Measurements from ENCODE around the gene FUT8. TPM values are rescaled to one million over a fixed set of nuclear protein-coding genes. Genes with fewer than 3 reads are reported as not detected.

The FUT8 gene
- total RNA-seq, 4 donors from 2014 or later, result 29.2 to 55.5 (median 41.1) TPM

DNA sequence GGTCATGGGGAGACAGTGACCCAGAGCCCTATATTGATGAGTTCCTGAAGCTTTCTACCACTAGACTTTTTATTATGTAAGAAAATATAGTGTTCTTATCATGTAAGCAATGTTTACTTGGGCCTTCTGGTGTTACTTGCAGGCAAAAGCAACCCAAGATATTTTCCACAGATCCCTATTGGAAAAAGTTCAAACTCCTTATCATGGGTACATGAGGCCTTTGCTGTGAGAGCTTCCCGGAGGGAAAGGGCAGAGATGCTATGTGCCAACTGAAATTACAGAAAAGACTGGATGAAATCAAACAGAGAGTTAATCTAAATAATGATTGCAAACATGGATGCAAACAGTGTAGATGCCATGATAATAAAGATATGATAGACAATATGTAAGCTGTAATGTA is 361.5 kb downstream of the FUT8 start:
- Histone ChIP-seq H3K27ac (no peak overlapping the region), H3K4me1 (no peaks in the 10 kb centered on the region), H3K4me3 (replicated peaks in 1 of 3) (no peak overlapping the region), H3K27me3 (no peaks in the 10 kb centered on the region), H3K9me3 (no peaks in the 10 kb centered on the region), H3K36me3 (no peaks in the 10 kb centered on the region)
- DNase-seq, result no peak
- TF ChIP-seq CTCF (IDR thresholded peaks at IDR 0.05), result no peak
- TF ChIP-seq POLR2A (IDR thresholded peaks at IDR 0.05), result no peak
- intact Hi-C loops (cut with DNase I), result no loop called here
- 84 to 86% methylated on average over 1 of the region's 1 CpG for WGBS, 2 donors

DNA sequence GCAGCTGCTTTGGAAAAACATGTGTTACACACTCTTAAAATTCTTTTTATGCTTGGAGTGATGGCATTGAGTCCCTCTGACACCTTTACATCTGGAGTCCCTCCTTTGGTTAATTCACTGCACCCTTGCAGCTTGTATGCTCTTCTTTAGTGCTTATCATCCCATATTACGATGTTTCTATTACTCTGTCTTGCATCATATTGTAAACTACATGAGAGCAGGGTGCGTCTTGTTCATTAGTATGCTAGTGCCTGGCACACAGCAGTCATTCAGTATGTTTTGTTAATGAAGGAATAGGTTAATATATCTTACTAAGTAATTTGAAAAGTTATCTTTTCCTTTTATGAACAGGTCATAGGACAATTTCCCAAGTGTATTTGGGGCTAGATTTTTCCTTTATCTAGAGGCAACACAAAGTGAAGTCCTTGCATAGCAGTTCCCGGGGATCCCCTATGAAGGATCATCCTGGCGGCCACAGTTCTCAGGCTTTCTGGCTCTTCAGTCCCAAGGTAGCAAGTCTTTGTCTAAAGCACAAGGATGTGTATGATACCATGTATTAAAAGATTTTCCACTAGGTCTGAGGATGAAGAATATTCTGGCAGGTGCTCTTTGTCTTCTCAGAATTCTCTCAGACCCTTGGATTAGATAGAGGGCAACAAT is 363.8 kb downstream of the FUT8 start:
- H3K4me1 ChIP-seq, result no peaks in the 10 kb centered on the region
- no peaks in the 10 kb centered on the region for H3K9me3 ChIP-seq
- intact Hi-C loops (cut with DNase I), result no loop called here
- TF ChIP-seq CTCF (IDR thresholded peaks at IDR 0.05) (no peak), POLR2A (IDR thresholded peaks at IDR 0.05) (no peak)
- no peaks in the 10 kb centered on the region for H3K36me3 ChIP-seq
- no peak for DNase-seq
- WGBS, 2 donors, result 85 to 87% methylated on average over 4 of the region's 4 CpGs
- no peak overlapping the region for H3K4me3 ChIP-seq (replicated peaks in 1 of 3)
- no peak overlapping the region for H3K27ac ChIP-seq
- H3K27me3 ChIP-seq, result no peaks in the 10 kb centered on the region

DNA sequence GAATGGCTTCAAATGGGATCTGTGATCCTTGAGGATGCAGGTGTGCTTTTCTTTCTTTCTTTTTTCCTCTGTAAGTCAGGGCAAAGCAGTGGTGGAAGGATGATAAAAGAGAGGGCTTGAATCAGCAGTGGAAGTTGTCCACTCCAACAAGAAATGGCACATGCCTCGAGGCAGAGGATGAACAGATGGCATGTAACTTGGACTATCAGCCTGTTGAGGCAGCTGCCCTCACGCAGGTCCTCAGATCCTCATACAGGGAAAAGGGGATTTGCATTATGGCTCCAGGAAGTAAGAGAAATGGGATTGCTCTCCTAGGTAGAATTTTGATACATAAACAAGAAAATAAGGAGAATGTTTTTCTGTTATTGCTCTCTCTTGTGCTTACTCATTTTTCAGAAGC is 368.0 kb downstream of the FUT8 start:
- no peak for DNase-seq
- Histone ChIP-seq H3K27ac (no peak overlapping the region), H3K27me3 (no peaks in the 10 kb centered on the region), H3K36me3 (no peaks in the 10 kb centered on the region), H3K4me3 (replicated peaks in 1 of 3) (no peak overlapping the region), H3K4me1 (no peaks in the 10 kb centered on the region), H3K9me3 (no peaks in the 10 kb centered on the region)
- WGBS, 2 donors, result 72 to 73% methylated on average over 2 of the region's 2 CpGs
- TF ChIP-seq POLR2A (IDR thresholded peaks at IDR 0.05) (no peak), CTCF (IDR thresholded peaks at IDR 0.05) (no peak)
- intact Hi-C loops (cut with DNase I), result no loop called here

GRCh38 chr14:65783101-65783500 is 370.6 kb downstream of the FUT8 start:
- intact Hi-C loops (cut with DNase I), result no loop called here
- Histone ChIP-seq H3K4me1 (no peaks in the 10 kb centered on the region), H3K4me3 (replicated peaks in 1 of 3) (no peak overlapping the region), H3K27ac (no peak overlapping the region), H3K9me3 (no peaks in the 10 kb centered on the region), H3K36me3 (no peaks in the 10 kb centered on the region), H3K27me3 (no peaks in the 10 kb centered on the region)
- no peak for DNase-seq
- TF ChIP-seq POLR2A (IDR thresholded peaks at IDR 0.05) (no peak), CTCF (IDR thresholded peaks at IDR 0.05) (no peak)
- WGBS, 2 donors, result 89 to 94% methylated on average over 3 of the region's 3 CpGs

GRCh38 chr14:65783576-65783975 is 371.0 kb downstream of the FUT8 start:
- no peaks in the 10 kb centered on the region for H3K36me3 ChIP-seq
- H3K4me3 ChIP-seq (replicated peaks in 1 of 3), result no peak overlapping the region
- no peaks in the 10 kb centered on the region for H3K4me1 ChIP-seq
- no peak for DNase-seq
- TF ChIP-seq CTCF (IDR thresholded peaks at IDR 0.05) (no peak), POLR2A (IDR thresholded peaks at IDR 0.05) (no peak)
- H3K9me3 ChIP-seq, result no peaks in the 10 kb centered on the region
- WGBS, 2 donors, result 63 to 80% methylated on average over 1 of the region's 1 CpG
- H3K27me3 ChIP-seq, result no peaks in the 10 kb centered on the region
- no peak overlapping the region for H3K27ac ChIP-seq
- intact Hi-C loops (cut with DNase I), result no loop called here

All from thyroid gland (tissue), 4 donors.